GM21529 (cell line): ENCODE measurements around the gene DCPS.
"Not testable (repeated sequence)": the region's sequence is repeated elsewhere in the genome, so short reads cannot be mapped to it uniquely, and the experiment has no call there.

Experiments
- ATAC-seq: cut with Tn5 transposase; IDR thresholded peaks from one replicate; pipeline ENCODE4 v1.9.1; 2021; ENCODE audit not compliant: unreplicated experiment

The DCPS gene

GRCh38 chr11:126303623-126304456 lies at the start of gene DCPS:
Gene DCPS (plus strand): TSS chr11:126304060. CDS start chr11:126304081, 21 bp downstream.
- ATAC-seq = peak; percentile 85

- no peak for ATAC-seq
These were observed 49.0 kb upstream of the DCPS start for GRCh38 chr11:126254819-126255218.

- not testable (repeated sequence) for ATAC-seq
These were observed 48.4 kb upstream of the DCPS start for GRCh38 chr11:126255507-126255906.

GRCh38 chr11:126256216-126256615 lies 47.6 kb upstream of the DCPS start:
- ATAC-seq = no peak

GRCh38 chr11:126257144-126257543 lies 46.7 kb upstream of the DCPS start:
- no peak for ATAC-seq

- no peak for ATAC-seq
These were observed 46.1 kb upstream of the DCPS start for GRCh38 chr11:126257764-126258163.

GRCh38 chr11:126262216-126262615 lies 41.6 kb upstream of the DCPS start:
- ATAC-seq = no peak

- no peak for ATAC-seq
These were observed 40.4 kb upstream of the DCPS start for GRCh38 chr11:126263489-126263888.

GRCh38 chr11:126265811-126266210 lies 38.0 kb upstream of the DCPS start:
- no peak for ATAC-seq

- ATAC-seq = no peak
These were observed 36.2 kb upstream of the DCPS start for GRCh38 chr11:126267650-126268049.

GRCh38 chr11:126268361-126268707 lies 35.5 kb upstream of the DCPS start:
- ATAC-seq = no peak

GRCh38 chr11:126268708-126269579 lies 34.9 kb upstream of the DCPS start, which contains the start of the genes FOXRED1 and SRPRA:
Gene FOXRED1 (plus strand): TSS chr11:126269154. CDS start chr11:126269207, 53 bp downstream.
Gene SRPRA (minus strand): TSS chr11:126268895. CDS start chr11:126268804, 91 bp downstream.
- peak; percentile 99 for ATAC-seq

- ATAC-seq = no peak
These were observed 26.5 kb upstream of the DCPS start for GRCh38 chr11:126277322-126277721.

- no peak for ATAC-seq
These were observed 26.1 kb upstream of the DCPS start for GRCh38 chr11:126277780-126278179.

- ATAC-seq = no peak
These were observed 24.7 kb upstream of the DCPS start for GRCh38 chr11:126279191-126279590.

GRCh38 chr11:126280595-126280994 lies 23.3 kb upstream of the DCPS start:
- ATAC-seq = no peak

- no peak for ATAC-seq
These were observed 22.6 kb upstream of the DCPS start for GRCh38 chr11:126281245-126281644.

- ATAC-seq = no peak
These were observed 22.1 kb upstream of the DCPS start for GRCh38 chr11:126281666-126282175.

- peak; percentile 14 for ATAC-seq
These were observed 21.5 kb upstream of the DCPS start for GRCh38 chr11:126282361-126282735.

- ATAC-seq = peak; percentile 56
These were observed 20.9 kb upstream of the DCPS start, which contains the start of gene TIRAP for GRCh38 chr11:126282736-126283591. Gene TIRAP (plus strand): TSS chr11:126283093. CDS start chr11:126290895, 7,802 bp downstream.
